ENCODE measurements around the gene DVL1. TPM values are rescaled to one million over a fixed set of nuclear protein-coding genes. Genes with fewer than 3 reads are reported as not detected.

The DVL1 gene
- total and polyA plus RNA-seq, 9 of the 15 experiments (the other 6 are each of a cell fraction or from before 2014, with no cell fraction given), result 0.62 to 135 (median 24.3) TPM

DNA sequence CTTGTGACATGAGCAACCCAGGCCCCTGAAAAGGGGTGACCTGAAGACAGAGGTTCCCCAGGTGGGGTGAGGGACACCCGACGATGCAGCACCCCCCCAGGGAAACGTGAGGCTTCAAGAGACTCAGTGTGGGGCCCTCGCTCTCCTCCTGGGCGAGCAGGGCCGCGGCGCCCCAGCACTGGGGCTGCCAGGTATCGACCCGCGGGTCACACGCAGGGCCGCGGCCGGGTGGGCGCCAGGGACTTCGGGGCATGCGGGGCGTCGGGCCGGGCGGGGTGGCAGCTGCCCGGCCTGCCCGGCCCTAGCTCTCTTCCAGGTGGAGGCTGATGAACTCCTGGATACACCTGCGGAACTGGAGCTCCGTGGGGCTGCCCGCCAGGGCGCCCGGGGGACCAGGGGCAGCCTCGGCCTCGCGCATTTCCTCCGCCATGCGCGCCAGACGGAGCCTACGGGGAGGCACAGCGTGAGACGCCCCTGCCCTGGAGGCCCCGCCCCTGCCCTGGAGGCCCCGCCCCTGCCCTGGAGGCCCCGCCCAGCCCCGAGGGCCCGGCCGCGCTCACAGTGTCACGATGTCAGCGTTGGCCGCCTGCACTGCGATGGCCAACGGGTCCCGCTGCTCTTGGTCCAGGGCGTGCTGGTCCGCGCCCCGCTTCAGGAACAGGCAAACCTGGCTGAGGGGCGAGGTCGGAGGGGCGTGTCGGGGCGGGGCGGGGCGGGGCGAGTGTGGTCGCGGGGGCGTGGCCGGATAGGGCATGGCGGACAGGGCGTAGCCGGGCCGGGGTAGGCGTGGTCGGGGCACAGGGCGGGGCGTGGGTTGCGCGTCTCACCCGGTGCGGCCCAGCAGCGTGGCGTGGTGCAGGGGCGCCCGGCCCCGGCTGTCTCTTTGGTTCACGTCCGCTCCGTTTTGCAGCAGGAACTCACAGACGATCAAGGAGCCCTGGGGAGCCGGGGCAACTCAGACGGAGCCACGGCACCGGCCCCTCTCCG is 55.7 kb downstream of the DVL1 start (continued):
- TF ChIP-seq CEBPG (CRISPR knock-in tag; IDR thresholded peaks at IDR 0.05) (no peak), CEBPG (tag; conservative IDR thresholded peaks at IDR 0.05 in 1 of 2, IDR thresholded peaks at IDR 0.05 in 1 of 2) (no peak), KAT7 (CRISPR knock-in tag; IDR thresholded peaks at IDR 0.05; ENCODE audit: borderline replicate concordance) (no peak), GABPB1 (CRISPR knock-in tag; IDR thresholded peaks at IDR 0.05) (no peak), CTBP1 (IDR thresholded peaks at IDR 0.05; ENCODE audit: borderline replicate concordance) (no peak), MAFK (IDR thresholded peaks at IDR 0.05; ENCODE audit: low read length) (no peak), PHF20 (IDR thresholded peaks at IDR 0.05; ENCODE audit: partially characterized antibody) (no peak), TEAD1 (CRISPR knock-in tag; IDR thresholded peaks at IDR 0.05) (no peak), ZNF695 (CRISPR knock-in tag; IDR thresholded peaks at IDR 0.05) (no peak), MCM3 (IDR thresholded peaks at IDR 0.05) (no peak), NFE2 (IDR thresholded peaks at IDR 0.05; ENCODE audit: low read depth) (no peak), POLR2G (IDR thresholded peaks at IDR 0.05; ENCODE audit: low read depth, low read length) (peak; percentile 71), NEUROD1 (IDR thresholded peaks at IDR 0.05; ENCODE audit: borderline replicate concordance, low read depth, low read length, partially characterized antibody) (no peak), ZNF12 (CRISPR knock-in tag; IDR thresholded peaks at IDR 0.05) (0 out of 2 replicates have a peak, but pooled peaks have one; percentile 13), MTA2 (IDR thresholded peaks at IDR 0.05; ENCODE audit: low read depth) (no peak), SNIP1 (IDR thresholded peaks at IDR 0.05; ENCODE audit: low read depth) (no peak), XRCC3 (IDR thresholded peaks at IDR 0.05) (no peak), ZNF699 (CRISPR knock-in tag; IDR thresholded peaks at IDR 0.05; ENCODE audit: insufficient replicate concordance) (no peak)
- TF ChIP-seq, protein P1, sequence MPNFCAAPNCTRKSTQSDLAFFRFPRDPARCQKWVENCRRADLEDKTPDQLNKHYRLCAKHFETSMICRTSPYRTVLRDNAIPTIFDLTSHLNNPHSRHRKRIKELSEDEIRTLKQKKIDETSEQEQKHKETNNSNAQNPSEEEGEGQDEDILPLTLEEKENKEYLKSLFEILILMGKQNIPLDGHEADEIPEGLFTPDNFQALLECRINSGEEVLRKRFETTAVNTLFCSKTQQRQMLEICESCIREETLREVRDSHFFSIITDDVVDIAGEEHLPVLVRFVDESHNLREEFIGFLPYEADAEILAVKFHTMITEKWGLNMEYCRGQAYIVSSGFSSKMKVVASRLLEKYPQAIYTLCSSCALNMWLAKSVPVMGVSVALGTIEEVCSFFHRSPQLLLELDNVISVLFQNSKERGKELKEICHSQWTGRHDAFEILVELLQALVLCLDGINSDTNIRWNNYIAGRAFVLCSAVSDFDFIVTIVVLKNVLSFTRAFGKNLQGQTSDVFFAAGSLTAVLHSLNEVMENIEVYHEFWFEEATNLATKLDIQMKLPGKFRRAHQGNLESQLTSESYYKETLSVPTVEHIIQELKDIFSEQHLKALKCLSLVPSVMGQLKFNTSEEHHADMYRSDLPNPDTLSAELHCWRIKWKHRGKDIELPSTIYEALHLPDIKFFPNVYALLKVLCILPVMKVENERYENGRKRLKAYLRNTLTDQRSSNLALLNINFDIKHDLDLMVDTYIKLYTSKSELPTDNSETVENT (CRISPR knock-in tag; IDR thresholded peaks at IDR 0.05), result peak; percentile 49; the same call in 1 of the 2 replicates
- TF ChIP-seq, protein P2, sequence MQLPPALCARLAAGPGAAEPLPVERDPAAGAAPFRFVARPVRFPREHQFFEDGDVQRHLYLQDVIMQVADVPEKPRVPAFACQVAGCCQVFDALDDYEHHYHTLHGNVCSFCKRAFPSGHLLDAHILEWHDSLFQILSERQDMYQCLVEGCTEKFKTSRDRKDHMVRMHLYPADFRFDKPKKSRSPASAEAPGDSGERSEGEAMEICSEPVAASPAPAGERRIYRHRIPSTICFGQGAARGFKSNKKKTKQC (CRISPR knock-in tag; IDR thresholded peaks at IDR 0.05), result no peak
- TF ChIP-seq, protein P3, sequence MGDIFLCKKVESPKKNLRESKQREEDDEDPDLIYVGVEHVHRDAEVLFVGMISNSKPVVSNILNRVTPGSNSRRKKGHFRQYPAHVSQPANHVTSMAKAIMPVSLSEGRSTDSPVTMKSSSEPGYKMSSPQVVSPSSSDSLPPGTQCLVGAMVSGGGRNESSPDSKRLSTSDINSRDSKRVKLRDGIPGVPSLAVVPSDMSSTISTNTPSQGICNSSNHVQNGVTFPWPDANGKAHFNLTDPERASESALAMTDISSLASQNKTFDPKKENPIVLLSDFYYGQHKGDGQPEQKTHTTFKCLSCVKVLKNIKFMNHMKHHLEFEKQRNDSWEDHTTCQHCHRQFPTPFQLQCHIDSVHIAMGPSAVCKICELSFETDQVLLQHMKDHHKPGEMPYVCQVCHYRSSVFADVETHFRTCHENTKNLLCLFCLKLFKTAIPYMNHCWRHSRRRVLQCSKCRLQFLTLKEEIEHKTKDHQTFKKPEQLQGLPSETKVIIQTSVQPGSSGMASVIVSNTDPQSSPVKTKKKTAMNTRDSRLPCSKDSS (IDR thresholded peaks at IDR 0.05; ENCODE audit: low read depth, partially characterized antibody), result no peak
